ENCODE results near the gene ARID5B.

Gene ARID5B

DNA sequence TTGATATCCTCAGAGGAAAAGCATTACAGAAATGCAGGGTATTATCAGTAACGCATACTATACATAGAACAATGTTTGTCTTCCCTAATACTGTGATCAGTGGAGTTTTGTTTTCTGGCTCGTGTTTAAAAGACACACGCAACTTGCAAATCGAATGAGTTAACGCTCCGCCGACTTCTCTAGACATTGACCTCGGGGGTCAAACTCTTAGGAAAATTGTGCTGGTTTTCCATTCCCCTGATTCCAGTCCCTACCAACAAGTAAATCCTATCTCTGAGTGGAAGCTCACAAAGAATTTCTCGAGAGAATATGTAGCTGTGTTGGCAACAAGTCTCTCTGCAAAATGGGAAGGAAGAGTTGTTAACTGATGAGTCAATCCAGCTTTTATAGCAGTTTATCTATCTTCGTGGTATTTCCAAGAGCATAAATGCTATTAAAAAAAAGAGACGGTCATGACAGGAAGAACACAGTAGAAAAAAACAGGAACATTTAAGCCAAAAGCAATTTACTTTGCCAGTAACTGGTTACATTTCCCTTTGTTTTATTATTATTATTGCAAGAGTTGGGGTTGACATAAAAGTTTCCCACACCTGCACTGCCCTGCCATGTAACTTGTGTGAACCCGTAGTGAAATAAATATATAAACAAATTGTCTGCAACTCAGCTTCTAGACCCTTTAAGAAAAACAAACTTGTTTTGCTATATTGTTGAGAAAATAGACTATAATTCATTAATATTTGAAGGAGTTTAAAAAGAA is 144.4 kb downstream of the ARID5B start:
- in situ Hi-C loops (cut with MboI; ENCODE audit: low sequenced_read_pairs): no loop called here

DNA sequence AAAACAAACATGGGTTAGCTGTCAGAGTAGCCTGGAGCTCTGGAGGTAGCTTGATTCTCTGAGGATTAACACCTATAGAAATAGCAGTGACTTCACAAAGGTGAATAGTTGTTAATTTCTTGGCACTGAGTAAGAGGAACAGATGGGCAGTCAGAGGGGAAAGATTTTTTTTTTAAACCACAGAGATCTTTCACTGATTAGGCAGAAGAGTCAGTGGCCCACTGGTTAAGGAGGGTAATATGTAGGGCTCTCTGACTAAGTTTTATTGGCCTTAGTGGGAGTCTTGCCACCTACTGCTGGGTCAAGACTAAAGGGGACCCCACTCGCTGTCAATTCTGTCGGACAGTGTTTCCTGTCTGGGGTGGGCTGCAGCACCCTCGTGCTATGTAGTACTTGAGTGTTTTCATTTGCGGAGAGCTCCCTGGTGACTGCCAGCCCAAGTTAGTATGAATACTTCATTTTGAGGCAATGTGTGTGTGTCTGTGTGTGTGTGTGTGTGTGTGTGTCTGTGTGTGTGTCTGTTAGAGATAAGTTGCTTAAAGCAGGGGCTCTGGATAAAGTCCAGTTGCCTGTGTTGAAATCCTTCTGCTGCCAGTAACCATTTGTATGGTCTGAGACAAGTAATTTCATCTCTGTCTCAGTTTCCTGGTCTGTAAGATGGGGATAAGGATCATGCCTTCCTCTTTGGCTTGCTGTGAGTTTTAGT is 145.2 kb downstream of the ARID5B start:
- in situ Hi-C loops (cut with MboI; ENCODE audit: low sequenced_read_pairs): no loop called here

DNA sequence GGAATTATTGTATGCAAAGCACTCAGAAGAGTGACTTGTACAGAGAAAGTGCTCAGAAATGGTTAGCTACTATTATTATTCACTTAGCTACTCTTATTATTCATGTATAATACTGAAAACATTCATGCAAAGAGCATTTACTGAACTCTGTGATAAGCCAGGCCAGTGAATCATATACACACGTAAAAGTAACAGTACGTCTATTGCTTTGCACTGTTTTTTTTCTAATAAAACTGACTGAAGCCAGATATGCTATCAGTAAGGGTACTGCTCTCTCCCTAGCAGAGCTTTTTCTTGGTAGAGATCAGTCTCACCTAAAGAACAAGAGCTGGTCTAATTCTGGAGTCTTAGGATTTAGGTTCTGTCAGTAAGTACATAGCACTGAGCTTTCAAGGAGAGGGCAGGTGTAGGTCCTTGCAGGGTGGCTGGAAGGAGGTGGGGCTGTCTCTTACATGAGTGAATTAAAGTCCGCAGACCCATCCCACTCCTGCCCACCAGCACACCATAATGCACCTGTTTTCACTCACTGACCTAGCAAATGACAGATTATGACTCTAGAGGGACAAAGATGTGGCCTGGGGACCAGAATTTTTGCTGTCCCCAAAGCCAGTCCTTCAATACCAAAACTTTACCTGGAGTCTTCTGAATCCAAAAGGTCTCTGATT is 145.9 kb downstream of the ARID5B start:
- in situ Hi-C loops (cut with MboI; ENCODE audit: low sequenced_read_pairs): no loop called here

DNA sequence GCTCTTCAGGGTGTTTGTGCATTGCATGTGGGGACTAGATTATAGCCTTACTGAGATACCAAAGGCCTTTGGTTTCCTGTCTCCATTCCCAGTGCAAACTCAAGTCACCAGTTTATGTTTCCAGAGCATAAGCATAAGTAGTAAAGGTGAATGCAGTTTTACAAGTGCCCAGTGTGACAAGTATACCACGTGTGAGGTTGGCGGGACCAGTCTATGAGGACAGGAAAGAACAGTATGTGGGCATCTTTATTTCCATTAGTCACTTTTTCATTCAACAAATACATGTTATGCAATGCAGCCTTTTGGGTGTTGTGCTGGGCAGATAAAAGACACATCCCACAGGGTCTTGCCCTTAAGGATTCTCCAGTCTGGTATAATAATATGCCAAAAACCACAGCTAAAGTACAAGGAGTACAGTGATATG is 146.5 kb downstream of the ARID5B start:
- in situ Hi-C loops (cut with MboI; ENCODE audit: low sequenced_read_pairs): no loop called here

DNA sequence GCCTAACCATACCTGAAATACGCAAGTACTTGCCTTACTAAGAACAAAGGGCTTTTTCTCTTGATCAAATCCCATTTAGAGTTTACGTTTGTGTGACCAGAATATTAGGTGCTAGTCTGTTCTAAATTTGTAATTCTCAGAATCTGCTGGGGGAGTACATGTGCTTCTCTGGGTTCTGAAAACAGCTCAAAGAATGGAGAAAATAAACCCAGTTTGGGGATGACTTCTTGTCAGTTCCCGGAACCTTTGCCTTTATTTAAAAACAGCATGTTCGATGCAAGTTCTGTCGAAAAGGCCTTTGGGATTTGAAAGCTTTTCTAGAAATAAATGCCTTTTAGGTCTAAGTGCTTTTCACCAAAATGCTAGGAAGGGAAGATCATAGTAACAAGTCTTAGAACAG is 147.0 kb downstream of the ARID5B start:
- in situ Hi-C loops (cut with MboI; ENCODE audit: low sequenced_read_pairs): no loop called here

DNA sequence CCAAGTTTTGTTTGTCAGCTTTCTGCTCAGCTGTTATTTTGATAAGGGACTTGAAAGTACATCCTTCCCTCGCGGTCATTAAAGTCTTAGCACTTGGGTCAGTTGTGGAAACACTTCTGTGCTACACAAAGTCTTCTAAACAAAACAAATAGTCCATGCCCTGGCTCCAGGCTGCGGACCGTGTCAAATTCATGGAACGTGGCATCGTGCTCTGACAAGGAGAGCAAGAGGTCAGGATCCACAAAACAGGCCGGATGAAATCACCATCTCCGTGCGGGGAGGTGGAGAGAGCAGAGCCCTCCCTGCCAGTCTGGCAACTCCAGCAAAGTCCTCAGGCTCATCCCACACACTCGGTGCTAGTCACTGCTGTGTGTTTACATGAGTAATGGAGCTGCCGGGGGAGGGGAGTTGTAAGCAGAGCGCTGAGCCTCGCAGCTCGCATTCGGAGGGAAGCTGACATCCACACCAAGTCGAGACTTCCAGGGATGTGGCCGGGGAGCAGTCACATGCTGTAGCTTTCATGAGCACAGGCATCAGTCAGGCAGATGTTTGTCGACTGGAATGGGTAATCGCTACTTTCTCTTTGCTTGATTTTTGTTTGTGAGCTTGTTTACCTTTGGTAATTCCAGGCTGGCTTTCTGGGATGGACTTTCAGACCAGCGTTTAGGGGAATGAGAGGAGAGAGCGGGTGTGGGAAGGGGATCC is 147.6 kb downstream of the ARID5B start:
- in situ Hi-C loops (cut with MboI; ENCODE audit: low sequenced_read_pairs): no loop called here

GRCh38 chr10:62049624-62050345 is 148.3 kb downstream of the ARID5B start:
- in situ Hi-C loops (cut with MboI; ENCODE audit: low sequenced_read_pairs): no loop called here

DNA sequence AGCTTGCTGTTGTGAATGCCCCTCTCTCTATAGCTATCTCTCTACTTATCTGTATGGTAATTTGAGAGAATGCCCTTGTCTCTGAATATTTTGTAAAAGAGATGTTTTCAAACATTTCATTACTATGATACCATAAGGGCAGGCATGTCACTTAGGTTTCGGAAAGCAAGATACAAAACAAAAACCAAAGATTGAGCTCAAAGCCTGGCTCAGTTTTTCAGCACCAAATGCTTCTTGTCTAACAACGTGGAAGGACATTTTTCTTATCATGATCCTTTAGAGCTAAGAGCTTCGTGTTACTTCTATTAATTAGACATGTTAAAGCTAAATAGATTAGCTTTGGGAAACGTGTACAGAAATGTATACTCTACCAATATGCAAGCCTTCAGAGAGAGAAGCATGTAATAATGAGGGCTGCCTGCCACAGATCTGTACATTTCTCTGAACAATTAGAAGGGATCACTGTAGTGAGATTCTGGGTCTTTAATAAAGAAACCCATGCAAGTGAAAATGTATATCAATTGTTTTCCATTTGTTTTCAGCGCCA is 148.9 kb downstream of the ARID5B start:
- in situ Hi-C loops (cut with MboI; ENCODE audit: low sequenced_read_pairs): no loop called here

DNA sequence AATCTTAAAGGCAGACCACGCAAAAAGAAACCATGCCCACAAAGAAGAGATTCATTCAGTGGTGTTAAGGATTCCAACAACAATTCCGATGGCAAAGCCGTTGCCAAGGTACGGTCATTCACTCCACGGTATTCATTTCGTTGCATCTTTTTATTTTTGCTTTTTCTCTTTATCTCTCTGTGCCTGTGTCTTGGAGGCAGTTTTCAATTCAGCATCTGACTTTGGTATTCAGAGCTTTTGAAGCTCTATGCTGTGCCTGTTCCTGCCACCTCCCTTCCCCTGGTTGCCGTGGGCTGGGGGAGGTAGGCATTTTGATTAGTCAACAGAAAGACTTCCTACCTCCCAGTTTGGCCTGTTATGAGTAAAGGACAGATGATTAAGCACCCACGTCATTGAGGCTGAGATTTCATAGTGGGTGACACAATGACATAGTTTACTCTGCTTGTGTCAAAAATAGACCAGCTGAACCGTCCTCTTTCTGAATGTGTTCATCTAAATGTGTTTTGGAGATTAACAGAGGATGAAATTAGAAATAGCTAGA is 149.5 kb downstream of the ARID5B start:
- in situ Hi-C loops (cut with MboI; ENCODE audit: low sequenced_read_pairs): no loop called here

GRCh38 chr10:62052276-62052675 is 150.8 kb downstream of the ARID5B start:
- in situ Hi-C loops (cut with MboI; ENCODE audit: low sequenced_read_pairs): no loop called here

GRCh38 chr10:62053860-62054259 is 152.4 kb downstream of the ARID5B start:
- in situ Hi-C loops (cut with MboI; ENCODE audit: low sequenced_read_pairs): no loop called here

DNA sequence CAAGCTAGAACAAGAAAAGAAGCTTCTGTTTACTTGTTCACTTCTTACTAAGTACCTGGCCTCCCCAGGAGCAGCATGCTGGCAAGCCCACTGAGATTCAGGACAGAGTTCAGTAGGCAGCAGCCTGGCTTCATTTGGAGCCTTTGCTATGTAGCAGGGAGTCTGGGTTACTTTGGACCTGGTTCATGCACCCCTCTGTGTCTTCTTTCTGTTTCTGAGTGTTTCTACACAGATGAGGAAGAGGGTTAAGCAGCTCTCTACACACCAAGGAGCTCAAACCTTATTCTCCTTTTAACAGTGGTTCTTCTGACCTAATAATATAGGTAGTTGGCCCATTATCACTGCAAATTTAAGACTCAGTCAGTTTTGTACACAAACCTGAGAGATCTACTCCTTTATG is 152.9 kb downstream of the ARID5B start:
- in situ Hi-C loops (cut with MboI; ENCODE audit: low sequenced_read_pairs): no loop called here

DNA sequence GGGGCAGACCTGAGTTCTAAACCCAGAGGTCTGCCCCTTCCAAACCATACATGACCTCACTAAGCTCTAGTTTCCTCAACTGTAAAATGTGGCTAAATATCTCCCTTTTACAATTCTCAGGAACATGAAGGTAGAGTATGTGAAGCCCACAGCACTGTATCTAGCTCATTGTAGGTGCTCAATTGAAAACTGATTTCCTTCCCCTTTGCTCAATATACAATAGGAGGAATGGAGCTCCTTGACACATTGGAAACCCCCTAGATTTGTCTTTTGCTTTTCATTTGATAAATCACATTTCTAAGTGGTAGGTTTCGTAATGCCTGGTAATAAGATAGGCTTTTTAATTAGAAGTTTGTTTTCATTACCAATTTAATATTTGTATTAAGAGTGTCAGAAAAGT is 153.3 kb downstream of the ARID5B start:
- in situ Hi-C loops (cut with MboI; ENCODE audit: low sequenced_read_pairs): no loop called here

DNA sequence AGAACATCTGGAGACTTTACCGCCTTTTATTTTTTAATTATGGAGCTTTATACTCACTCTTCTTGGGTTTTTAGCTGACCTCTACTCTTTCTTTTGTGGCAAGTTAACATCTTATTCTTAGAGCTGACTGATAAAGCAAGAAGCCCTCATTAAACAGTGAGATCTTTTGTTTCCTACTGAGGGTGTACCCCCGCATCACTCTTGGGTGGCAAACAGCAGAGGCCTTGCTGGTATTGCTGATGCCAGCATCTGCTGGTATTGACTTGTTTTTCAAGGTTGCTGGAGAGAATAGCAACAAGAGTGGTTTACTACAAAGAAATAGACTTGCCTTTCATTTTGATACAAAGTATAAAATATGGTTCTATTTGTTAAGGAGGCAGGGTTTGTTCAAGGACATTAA is 154.7 kb downstream of the ARID5B start:
- in situ Hi-C loops (cut with MboI; ENCODE audit: low sequenced_read_pairs): no loop called here

GRCh38 chr10:62056698-62057097 is 155.2 kb downstream of the ARID5B start:
- in situ Hi-C loops (cut with MboI; ENCODE audit: low sequenced_read_pairs): no loop called here

GRCh38 chr10:62057359-62057758 is 155.9 kb downstream of the ARID5B start:
- in situ Hi-C loops (cut with MboI; ENCODE audit: low sequenced_read_pairs): no loop called here

DNA sequence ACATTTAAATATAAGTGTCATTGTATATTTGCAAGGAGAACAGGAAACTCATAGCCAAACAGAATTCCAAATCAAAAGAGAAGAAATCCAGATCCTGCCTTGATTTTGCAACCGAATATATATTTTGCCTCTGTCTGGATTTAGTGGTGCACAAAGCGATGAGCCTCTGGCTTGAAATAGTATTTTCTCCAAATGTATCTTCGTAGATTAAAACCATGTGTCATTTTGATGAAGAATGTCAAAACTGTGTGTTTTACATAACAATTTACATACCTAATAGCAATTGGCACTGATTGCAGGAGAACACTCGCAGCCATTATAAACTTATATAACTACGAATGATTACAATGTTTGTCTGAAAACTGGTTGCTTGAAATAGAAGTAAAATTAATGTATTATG is 156.4 kb downstream of the ARID5B start:
- in situ Hi-C loops (cut with MboI; ENCODE audit: low sequenced_read_pairs): no loop called here

DNA sequence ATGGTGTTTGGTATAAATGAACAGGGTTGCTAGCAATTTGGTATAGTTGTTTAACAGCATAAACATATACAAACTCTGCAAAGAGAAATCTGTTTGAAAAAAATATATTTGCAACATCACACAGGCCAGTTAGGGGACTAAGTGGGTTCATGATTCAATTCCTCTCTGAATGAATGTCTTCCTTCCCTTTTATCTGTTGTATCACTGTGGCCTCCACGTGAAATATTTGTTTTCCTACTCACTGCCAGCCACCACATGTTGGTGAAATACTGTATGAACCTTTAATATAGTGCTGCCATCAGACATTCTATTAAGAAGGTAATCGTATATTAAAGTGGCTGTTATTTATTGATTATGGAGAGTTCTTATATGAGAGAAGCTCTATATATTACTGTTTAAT is 157.0 kb downstream of the ARID5B start:
- in situ Hi-C loops (cut with MboI; ENCODE audit: low sequenced_read_pairs): no loop called here

DNA sequence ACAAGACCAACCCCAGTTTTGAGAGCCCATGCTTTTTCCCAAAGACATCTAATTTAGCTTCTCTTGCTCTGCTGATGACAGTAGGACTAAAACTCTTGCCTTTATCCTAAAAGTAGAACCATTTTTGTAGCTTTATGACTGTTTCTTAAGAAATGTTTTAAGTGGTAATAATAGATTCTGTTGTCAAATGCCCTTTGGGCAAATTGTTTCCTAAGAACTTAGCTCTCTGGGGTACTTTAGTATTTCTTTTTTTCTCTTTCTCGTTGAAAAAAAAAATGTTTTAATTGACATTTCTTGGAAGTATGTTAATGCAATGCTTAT is 157.4 kb downstream of the ARID5B start:
- in situ Hi-C loops (cut with MboI; ENCODE audit: low sequenced_read_pairs): no loop called here

- in situ Hi-C loops (cut with MboI; ENCODE audit: low sequenced_read_pairs): no loop called here
These were observed 157.9 kb downstream of the ARID5B start for GRCh38 chr10:62059217-62059920.
